Measurements from ENCODE around the gene ERLIN1.

DNA sequence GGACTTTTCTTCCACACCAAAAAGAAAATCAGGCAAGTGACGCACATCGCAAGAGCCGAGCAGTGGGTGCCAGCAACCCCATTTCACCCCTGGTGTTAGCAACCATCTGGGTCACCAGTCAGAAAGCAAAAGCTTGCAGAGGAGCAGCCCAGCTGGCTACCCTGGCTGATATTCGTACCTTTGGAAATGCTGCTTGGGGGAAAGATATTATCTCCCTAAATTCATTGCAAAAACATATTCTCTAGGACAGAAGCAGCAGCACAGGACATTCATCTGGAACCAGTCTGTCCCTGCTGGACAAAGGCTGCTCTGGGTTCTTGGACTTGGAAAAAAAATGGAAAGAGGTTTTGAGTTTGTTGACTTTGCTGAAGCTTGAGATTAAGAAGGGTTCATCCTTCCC, 45.8 kb downstream of the ERLIN1 start:
- TF ChIP-seq CTCF (conservative IDR thresholded peaks at IDR 0.05; ENCODE audit: low read length) (no peak), EZH2phosphoT487 (IDR thresholded peaks at IDR 0.05; ENCODE audit: borderline replicate concordance) (no peak)

Measured in Loucy (cell line).